ENCODE data around the gene TAC4. TPM values are rescaled to one million over a fixed set of nuclear protein-coding genes. Genes with fewer than 3 reads are reported as not detected.

TAC4 gene
- total and polyA plus RNA-seq, 2 of the 13 experiments (the other 11 are each of a cell fraction or from before 2014, with no cell fraction given) = not detected

DNA sequence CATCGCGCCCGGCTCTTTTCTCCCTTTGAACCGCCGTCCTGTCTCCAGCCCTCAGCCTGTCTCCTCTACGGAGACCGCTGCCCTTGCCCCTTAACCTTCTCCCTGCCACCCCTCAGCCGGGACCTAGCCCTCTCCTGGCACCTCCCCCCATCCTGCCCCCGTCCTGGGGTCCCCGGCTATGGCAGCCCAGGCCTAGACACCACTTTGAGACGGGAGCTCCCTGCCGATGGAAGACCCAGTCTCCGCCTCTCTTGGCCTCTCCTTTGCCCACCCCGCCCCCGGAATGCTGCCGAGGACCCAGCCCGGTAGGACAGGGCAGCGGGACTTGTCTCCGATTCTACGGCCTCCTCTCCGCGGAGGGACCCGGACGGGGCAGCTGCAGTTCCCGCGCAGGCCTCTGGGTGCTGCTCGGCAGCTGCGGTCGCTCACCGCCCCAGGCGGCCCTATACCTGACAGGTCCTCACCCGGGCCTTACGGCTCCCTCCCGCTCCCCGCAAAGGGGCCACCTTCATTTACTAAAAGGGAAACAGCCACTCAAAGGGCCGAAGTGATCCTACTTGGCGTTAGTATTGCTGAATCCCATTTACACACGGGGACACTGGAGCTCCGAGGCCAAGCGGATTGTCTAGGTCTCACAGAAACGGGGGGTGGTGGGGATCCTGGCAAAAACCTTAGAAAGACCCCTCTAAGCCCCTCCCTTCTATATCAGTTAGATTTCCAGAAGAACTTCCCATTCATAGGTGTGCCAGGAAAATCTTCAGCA is 32.6 kb upstream of the TAC4 start (continued):
- TF ChIP-seq, protein P1, sequence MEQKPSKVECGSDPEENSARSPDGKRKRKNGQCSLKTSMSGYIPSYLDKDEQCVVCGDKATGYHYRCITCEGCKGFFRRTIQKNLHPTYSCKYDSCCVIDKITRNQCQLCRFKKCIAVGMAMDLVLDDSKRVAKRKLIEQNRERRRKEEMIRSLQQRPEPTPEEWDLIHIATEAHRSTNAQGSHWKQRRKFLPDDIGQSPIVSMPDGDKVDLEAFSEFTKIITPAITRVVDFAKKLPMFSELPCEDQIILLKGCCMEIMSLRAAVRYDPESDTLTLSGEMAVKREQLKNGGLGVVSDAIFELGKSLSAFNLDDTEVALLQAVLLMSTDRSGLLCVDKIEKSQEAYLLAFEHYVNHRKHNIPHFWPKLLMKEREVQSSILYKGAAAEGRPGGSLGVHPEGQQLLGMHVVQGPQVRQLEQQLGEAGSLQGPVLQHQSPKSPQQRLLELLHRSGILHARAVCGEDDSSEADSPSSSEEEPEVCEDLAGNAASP (CRISPR knock-in tag; IDR thresholded peaks at IDR 0.05; ENCODE audit: borderline replicate concordance) = 0 out of 2 replicates have a peak, but pooled peaks have one; percentile 25
- TF ChIP-seq EEA1 (CRISPR knock-in tag; IDR thresholded peaks at IDR 0.05; ENCODE audit: borderline replicate concordance) (no peak), ZNF558 (CRISPR knock-in tag; IDR thresholded peaks at IDR 0.05; ENCODE audit: borderline replicate concordance) (no peak), SP1 (IDR thresholded peaks at IDR 0.05) (no peak), SP1 (CRISPR knock-in tag; IDR thresholded peaks at IDR 0.05) (no peak), SIX1 (CRISPR knock-in tag; IDR thresholded peaks at IDR 0.05; ENCODE audit: borderline replicate concordance) (no peak), CREM (IDR thresholded peaks at IDR 0.05) (no peak), CREM (CRISPR knock-in tag; IDR thresholded peaks at IDR 0.05) (no peak), AHR (CRISPR knock-in tag; IDR thresholded peaks at IDR 0.05) (no peak)
- TF ChIP-seq, protein P2, sequence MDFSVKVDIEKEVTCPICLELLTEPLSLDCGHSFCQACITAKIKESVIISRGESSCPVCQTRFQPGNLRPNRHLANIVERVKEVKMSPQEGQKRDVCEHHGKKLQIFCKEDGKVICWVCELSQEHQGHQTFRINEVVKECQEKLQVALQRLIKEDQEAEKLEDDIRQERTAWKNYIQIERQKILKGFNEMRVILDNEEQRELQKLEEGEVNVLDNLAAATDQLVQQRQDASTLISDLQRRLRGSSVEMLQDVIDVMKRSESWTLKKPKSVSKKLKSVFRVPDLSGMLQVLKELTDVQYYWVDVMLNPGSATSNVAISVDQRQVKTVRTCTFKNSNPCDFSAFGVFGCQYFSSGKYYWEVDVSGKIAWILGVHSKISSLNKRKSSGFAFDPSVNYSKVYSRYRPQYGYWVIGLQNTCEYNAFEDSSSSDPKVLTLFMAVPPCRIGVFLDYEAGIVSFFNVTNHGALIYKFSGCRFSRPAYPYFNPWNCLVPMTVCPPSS (IDR thresholded peaks at IDR 0.05) = no peak
- TF ChIP-seq, protein P3, sequence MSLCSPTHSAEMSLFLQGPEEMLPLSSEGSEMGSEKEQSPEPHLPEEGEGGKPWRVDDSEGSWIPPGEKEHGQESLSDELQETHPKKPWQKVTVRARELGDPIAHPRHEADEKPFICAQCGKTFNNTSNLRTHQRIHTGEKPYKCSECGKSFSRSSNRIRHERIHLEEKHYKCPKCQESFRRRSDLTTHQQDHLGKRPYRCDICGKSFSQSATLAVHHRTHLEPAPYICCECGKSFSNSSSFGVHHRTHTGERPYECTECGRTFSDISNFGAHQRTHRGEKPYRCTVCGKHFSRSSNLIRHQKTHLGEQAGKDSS (CRISPR knock-in tag; IDR thresholded peaks at IDR 0.05; ENCODE audit: borderline replicate concordance, low read depth) = no peak
- TF ChIP-seq, protein P4, sequence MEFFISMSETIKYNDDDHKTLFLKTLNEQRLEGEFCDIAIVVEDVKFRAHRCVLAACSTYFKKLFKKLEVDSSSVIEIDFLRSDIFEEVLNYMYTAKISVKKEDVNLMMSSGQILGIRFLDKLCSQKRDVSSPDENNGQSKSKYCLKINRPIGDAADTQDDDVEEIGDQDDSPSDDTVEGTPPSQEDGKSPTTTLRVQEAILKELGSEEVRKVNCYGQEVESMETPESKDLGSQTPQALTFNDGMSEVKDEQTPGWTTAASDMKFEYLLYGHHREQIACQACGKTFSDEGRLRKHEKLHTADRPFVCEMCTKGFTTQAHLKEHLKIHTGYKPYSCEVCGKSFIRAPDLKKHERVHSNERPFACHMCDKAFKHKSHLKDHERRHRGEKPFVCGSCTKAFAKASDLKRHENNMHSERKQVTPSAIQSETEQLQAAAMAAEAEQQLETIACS (CRISPR knock-in tag; IDR thresholded peaks at IDR 0.05) = no peak
- TF ChIP-seq, protein P5, sequence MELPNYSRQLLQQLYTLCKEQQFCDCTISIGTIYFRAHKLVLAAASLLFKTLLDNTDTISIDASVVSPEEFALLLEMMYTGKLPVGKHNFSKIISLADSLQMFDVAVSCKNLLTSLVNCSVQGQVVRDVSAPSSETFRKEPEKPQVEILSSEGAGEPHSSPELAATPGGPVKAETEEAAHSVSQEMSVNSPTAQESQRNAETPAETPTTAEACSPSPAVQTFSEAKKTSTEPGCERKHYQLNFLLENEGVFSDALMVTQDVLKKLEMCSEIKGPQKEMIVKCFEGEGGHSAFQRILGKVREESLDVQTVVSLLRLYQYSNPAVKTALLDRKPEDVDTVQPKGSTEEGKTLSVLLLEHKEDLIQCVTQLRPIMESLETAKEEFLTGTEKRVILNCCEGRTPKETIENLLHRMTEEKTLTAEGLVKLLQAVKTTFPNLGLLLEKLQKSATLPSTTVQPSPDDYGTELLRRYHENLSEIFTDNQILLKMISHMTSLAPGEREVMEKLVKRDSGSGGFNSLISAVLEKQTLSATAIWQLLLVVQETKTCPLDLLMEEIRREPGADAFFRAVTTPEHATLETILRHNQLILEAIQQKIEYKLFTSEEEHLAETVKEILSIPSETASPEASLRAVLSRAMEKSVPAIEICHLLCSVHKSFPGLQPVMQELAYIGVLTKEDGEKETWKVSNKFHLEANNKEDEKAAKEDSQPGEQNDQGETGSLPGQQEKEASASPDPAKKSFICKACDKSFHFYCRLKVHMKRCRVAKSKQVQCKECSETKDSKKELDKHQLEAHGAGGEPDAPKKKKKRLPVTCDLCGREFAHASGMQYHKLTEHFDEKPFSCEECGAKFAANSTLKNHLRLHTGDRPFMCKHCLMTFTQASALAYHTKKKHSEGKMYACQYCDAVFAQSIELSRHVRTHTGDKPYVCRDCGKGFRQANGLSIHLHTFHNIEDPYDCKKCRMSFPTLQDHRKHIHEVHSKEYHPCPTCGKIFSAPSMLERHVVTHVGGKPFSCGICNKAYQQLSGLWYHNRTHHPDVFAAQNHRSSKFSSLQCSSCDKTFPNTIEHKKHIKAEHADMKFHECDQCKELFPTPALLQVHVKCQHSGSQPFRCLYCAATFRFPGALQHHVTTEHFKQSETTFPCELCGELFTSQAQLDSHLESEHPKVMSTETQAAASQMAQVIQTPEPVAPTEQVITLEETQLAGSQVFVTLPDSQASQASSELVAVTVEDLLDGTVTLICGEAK (IDR thresholded peaks at IDR 0.05) = no peak
- TF ChIP-seq, protein P5 (CRISPR knock-in tag; IDR thresholded peaks at IDR 0.05) = no peak; the same call in 1 of the 2 replicates

Data from HepG2 (cell line).